A673 (cell line): Measurements from ENCODE around the gene STARD9.
A peak's percentile ranks its signal among the peaks of the same experiment; 100 is the strongest.

Source experiments
- EZH2 ChIP-seq: fragments of 200-600 bp; sonication (generic); IDR thresholded peaks from 2 replicates; pipeline ENCODE4 v1.6.1; 2017; ENCODE audit warnings: borderline replicate concordance, low read depth, mild to moderate bottlenecking, mixed read lengths, antibody characterized with exemption, low read length; ENCODE audit not compliant: poor library complexity, severe bottlenecking
- TF ChIP-seq, protein P1 (sequence below): fragments of 300-800, 200-600 bp; sonication (generic); conservative IDR thresholded peaks from 2 replicates; pipeline ENCODE4 v1.5.1; 2017; ENCODE audit warnings: low read depth, mild to moderate bottlenecking, antibody characterized with exemption, low read length, moderate library complexity, mixed read lengths

GRCh38 chr15:42737529-42738328, 162.3 kb downstream of the STARD9 start:
- TF ChIP-seq, protein P1, sequence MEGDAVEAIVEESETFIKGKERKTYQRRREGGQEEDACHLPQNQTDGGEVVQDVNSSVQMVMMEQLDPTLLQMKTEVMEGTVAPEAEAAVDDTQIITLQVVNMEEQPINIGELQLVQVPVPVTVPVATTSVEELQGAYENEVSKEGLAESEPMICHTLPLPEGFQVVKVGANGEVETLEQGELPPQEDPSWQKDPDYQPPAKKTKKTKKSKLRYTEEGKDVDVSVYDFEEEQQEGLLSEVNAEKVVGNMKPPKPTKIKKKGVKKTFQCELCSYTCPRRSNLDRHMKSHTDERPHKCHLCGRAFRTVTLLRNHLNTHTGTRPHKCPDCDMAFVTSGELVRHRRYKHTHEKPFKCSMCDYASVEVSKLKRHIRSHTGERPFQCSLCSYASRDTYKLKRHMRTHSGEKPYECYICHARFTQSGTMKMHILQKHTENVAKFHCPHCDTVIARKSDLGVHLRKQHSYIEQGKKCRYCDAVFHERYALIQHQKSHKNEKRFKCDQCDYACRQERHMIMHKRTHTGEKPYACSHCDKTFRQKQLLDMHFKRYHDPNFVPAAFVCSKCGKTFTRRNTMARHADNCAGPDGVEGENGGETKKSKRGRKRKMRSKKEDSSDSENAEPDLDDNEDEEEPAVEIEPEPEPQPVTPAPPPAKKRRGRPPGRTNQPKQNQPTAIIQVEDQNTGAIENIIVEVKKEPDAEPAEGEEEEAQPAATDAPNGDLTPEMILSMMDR: peak; percentile 53
- no peak for TF ChIP-seq EZH2
